ENCODE data around the gene CMBL.

Gene CMBL

DNA sequence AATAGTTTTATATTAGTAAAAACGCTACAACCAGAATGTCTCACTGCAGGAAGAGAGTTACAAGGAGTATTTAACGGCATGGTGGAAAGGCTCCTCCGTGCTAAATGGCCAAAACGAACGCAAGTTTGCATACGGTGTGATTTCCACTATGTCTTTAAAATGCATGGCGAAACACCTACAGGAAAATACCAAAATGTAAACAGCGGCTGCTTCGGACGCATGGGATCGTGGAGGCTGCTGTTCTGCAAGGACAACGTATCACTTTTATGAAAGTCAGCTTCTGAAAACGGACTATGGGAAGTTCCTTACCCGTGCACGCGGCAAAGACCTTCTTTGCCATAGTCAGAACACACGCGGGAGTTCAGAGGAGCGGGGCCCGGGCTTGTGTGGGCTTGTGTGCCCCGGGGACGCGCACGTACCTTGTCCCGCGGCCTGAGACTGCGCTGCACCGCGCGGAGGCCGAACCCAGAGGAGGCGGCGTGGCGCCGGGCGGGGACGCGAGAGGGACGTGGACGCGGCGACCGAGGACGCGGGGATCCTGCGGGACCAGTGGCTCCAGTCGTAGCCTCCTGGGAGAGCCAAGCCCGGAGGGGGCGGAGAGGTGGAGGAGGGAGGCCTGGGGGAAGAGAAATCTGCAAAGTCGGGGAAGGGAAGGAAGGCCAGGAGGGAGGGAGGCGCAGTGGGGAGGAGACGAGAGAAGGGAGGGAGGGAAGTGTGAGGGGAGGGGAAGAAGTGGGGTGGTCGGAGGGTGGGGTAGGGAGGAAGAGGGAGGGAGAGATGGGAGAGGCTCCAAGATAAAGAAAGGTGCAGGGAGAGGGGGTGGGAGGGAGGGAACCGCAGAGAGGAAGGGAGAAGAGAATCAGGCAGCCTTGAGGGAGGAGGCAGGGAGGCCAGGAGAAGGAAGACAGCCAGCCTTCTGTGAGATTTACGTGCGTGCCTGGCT is at the start of gene CMBL:
Gene CMBL, minus strand, starts transcription at position 697 of the 943 bp plus-strand sequence. CDS start 17,140 bp downstream, outside the sequence.
- H3K27me3 ChIP-seq (ENCODE audit: insufficient read depth, poor library complexity, severe bottlenecking) = no peaks in the 10 kb centered on the region
- no peaks in the 10 kb centered on the region for H3K36me3 ChIP-seq (ENCODE audit: low read depth)
- H3K27ac ChIP-seq (ENCODE audit: poor library complexity, severe bottlenecking) = peak within 1 kb of the TSS; percentile 87
- no peaks in the 10 kb centered on the region for H3K9me3 ChIP-seq (ENCODE audit: severe bottlenecking)
- peak; percentile 86 for DNase-seq (ENCODE audit: low spot score)
- peaks cover 33% of the 10 kb centered on the region for H3K4me1 ChIP-seq (ENCODE audit: insufficient read depth, poor library complexity, severe bottlenecking)
- ATAC-seq (ENCODE audit: low read depth) = peak; percentile 81
- TF ChIP-seq, protein P1, sequence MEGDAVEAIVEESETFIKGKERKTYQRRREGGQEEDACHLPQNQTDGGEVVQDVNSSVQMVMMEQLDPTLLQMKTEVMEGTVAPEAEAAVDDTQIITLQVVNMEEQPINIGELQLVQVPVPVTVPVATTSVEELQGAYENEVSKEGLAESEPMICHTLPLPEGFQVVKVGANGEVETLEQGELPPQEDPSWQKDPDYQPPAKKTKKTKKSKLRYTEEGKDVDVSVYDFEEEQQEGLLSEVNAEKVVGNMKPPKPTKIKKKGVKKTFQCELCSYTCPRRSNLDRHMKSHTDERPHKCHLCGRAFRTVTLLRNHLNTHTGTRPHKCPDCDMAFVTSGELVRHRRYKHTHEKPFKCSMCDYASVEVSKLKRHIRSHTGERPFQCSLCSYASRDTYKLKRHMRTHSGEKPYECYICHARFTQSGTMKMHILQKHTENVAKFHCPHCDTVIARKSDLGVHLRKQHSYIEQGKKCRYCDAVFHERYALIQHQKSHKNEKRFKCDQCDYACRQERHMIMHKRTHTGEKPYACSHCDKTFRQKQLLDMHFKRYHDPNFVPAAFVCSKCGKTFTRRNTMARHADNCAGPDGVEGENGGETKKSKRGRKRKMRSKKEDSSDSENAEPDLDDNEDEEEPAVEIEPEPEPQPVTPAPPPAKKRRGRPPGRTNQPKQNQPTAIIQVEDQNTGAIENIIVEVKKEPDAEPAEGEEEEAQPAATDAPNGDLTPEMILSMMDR (IDR thresholded peaks at IDR 0.05; ENCODE audit: poor library complexity, severe bottlenecking) = no peak
- H3K4me3 ChIP-seq (ENCODE audit: severe bottlenecking) = peak within 1 kb of the TSS; percentile 46

DNA sequence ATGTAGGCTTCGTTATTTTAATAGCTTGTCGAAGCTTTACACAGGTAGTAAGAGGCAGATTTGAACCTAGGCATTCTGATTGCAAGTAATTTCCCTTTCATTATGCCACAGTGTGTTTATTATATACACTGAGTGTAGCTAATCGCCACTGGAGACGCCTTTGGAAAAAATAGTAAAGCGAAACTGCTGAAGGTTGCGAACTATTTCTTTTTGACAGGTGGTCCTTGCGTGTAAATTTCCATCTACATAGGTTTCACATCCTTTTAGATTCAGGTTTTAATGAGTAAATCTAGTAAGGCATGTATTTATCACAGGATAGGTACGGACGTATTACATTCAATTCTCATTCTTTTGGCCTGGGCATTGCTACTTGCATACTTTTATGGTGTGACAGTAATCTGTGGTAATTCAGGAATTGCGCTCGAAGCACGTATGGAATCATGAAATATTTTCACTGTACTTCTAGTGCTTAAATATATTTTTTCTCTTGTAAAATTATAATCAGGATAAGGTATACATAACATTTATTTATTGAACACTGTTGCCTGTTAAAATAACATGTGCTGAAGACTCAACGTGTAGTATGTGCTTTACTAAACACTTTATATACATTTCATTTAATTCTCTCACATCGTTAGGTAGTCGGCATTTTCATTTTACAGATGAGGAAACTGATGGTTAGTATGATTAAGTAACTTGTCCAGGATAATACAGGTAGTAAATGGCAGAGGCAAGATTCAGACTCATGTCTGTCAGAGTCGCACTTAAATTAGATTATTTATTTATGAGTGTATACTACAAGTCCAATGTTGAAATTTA is 47.6 kb upstream of the CMBL start:
- H3K36me3 ChIP-seq (ENCODE audit: low read depth) = peaks cover 33% of the 10 kb centered on the region
- TF ChIP-seq, protein P1 (IDR thresholded peaks at IDR 0.05; ENCODE audit: poor library complexity, severe bottlenecking) = no peak

DNA sequence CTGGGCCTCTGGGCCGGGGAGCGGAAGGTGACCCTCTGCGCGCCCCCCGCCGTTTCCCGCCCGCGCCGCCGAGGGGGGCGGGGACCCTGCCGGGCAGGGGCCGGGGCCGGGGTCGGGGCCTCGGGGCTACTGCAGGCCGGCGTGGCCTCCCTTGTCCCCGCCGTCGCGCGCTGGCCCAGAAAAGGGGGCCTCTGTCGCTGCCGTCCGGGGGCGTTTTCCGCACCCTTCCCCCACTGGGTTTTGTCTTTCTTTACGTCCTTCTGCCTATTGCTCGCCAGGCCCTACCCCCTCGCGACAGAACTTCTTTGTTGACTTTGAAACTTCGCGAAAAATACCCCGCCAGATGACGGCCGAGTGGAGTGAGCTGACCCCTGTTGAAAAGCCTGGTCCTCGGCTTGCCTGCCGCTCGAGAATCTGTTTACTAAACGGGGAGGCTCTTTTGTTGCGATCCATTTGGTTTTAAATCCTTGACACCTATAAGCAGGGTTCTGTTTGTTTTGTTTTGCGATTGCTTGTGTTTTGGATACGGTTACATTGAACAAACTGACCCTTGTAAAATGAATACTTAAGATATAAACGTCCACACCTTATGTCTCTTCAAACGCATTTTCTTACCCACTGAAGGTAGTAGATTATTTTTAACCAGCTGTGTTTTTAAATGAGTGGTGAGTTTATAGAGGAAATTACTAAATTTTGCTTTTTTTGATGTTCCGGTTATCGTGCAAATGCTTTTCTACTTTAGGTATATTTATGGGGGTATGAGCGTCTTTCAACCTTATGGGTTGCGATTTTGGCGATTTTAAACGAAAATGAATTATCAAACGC is 46.6 kb upstream of the CMBL start:
- TF ChIP-seq, protein P1 (IDR thresholded peaks at IDR 0.05; ENCODE audit: poor library complexity, severe bottlenecking) = no peak
- no peaks in the 10 kb centered on the region for H3K9me3 ChIP-seq (ENCODE audit: severe bottlenecking)
- peak overlapping the region; percentile 88 for H3K27ac ChIP-seq (ENCODE audit: poor library complexity, severe bottlenecking)
- no peaks in the 10 kb centered on the region for H3K27me3 ChIP-seq (ENCODE audit: insufficient read depth, poor library complexity, severe bottlenecking)
- peaks cover 24% of the 10 kb centered on the region for H3K4me1 ChIP-seq (ENCODE audit: insufficient read depth, poor library complexity, severe bottlenecking)
- ATAC-seq (ENCODE audit: low read depth) = no peak
- H3K36me3 ChIP-seq (ENCODE audit: low read depth) = peaks cover 28% of the 10 kb centered on the region
- no peak for DNase-seq (ENCODE audit: low spot score)
- H3K4me3 ChIP-seq (ENCODE audit: severe bottlenecking) = peak overlapping the region; percentile 88

More for the DNA sequence above, 47.6 kb upstream of the CMBL start:
- DNase-seq (ENCODE audit: low spot score) = no peak
- Histone ChIP-seq H3K27ac (ENCODE audit: poor library complexity, severe bottlenecking) (peak overlapping the region; percentile 88), H3K4me3 (ENCODE audit: severe bottlenecking) (peak overlapping the region; percentile 88), H3K4me1 (ENCODE audit: insufficient read depth, poor library complexity, severe bottlenecking) (peaks cover 24% of the 10 kb centered on the region), H3K9me3 (ENCODE audit: severe bottlenecking) (no peaks in the 10 kb centered on the region), H3K27me3 (ENCODE audit: insufficient read depth, poor library complexity, severe bottlenecking) (no peaks in the 10 kb centered on the region)
- ATAC-seq (ENCODE audit: low read depth) = no peak

DNA sequence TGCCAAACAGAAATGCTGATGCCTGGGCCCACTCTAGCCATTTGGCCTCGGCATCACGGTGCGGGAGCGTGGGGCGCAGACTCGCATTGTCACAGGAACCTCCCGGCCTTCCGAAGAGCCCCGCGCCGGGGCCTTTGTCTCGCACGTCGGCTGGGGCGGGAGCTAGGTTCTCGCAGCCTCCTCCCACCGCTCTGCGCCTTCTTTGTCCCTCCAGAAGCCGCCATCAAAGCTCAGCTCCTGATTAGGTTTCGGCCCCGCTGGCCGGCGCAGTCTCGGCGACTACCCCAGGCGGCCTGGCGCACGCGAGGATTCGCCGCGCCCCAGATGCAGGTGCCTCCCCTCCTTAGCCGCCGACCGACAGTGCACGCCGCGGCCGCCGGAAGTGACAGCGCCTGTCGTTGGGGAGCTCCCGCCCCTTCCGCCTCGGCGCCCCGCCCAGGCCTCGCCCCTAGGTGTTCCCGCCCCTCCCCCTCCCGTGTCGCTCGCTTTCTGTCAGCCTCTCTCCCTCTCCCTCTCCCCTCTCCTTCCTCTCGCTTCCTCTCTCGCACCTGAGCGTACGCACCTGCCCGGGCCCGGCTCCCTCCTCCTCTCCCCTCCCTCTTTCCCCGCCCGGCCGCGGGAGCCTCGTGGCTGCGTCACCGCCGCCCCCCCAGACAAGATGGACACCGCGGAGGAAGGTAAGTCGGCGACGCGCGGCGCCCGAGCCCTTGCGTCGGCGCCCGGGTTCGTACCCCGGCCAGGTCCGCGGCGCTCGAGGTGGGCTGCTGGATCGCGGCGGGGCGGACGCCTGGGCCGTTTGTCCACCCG is 45.7 kb upstream of the CMBL start, which contains the start of gene MARCHF6:
Gene MARCHF6, plus strand, starts transcription at position 455 of the 807 bp plus-strand sequence. Its CDS starts 204 bp downstream, at position 659.
- Histone ChIP-seq H3K36me3 (ENCODE audit: low read depth) (peaks cover 21% of the 10 kb centered on the region), H3K4me1 (ENCODE audit: insufficient read depth, poor library complexity, severe bottlenecking) (peaks cover 24% of the 10 kb centered on the region), H3K4me3 (ENCODE audit: severe bottlenecking) (peak within 1 kb of the TSS; percentile 88), H3K27ac (ENCODE audit: poor library complexity, severe bottlenecking) (peak within 1 kb of the TSS; percentile 88), H3K27me3 (ENCODE audit: insufficient read depth, poor library complexity, severe bottlenecking) (no peaks in the 10 kb centered on the region), H3K9me3 (ENCODE audit: severe bottlenecking) (no peaks in the 10 kb centered on the region)
- peak; percentile 99 for DNase-seq (ENCODE audit: low spot score)
- TF ChIP-seq, protein P1 (IDR thresholded peaks at IDR 0.05; ENCODE audit: poor library complexity, severe bottlenecking) = no peak
- ATAC-seq (ENCODE audit: low read depth) = peak; percentile 89
